ENCODE data around the gene CPXM1. TPM values are rescaled to one million over a fixed set of nuclear protein-coding genes. Genes with fewer than 3 reads are reported as not detected.
"Not testable (repeated sequence)": the region's sequence is repeated elsewhere in the genome, so short reads cannot be mapped to it uniquely, and the experiment has no call there.

CPXM1 gene
- total RNA-seq, 1 experiment from 2014 or later: 1.2 TPM

DNA sequence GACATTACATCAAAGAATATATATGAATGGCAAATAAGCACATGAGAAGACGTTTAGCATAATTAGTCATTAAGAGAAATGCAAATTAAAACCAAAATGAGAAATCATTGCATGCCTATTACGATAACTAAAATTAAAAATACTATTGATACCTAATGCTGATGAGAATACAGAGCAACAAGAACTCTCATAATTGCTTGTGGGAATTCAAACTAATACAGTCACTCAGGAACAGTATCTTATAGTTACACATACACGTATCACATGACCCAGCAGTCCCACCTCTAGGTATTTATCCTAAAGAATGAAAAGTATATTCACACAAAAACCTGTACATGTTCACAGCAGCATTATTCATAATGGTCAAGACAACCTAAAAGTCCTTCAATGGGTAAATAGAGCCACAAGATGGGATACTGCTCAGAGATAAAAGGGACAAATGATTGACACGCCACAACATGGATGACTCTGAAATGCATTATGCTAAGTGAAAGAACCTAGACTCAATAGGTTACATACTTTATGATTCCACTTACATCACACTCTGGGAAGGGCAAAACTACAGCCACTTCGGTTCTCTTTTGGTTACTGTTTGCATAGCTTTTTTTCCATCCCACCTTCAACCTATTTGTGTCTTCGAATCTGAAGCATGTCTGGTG lies 16.4 kb downstream of the CPXM1 start:
- H3K36me3 ChIP-seq: no peaks in the 10 kb centered on the region
- no peak overlapping the region for H3K4me3 ChIP-seq
- H3K27me3 ChIP-seq (replicated peaks): peaks cover 14% of the 10 kb centered on the region; the same call in 1 of the 2 replicates
- no peak overlapping the region for H3K27ac ChIP-seq
- H3K9me3 ChIP-seq (replicated peaks): no peaks in the 10 kb centered on the region
- DNase-seq (ENCODE audit: low read depth in 1 of 2, low spot score in 2 of 2): no peak
- no peaks in the 10 kb centered on the region; the same call in 1 of the 2 replicates for H3K4me1 ChIP-seq (replicated peaks)

DNA sequence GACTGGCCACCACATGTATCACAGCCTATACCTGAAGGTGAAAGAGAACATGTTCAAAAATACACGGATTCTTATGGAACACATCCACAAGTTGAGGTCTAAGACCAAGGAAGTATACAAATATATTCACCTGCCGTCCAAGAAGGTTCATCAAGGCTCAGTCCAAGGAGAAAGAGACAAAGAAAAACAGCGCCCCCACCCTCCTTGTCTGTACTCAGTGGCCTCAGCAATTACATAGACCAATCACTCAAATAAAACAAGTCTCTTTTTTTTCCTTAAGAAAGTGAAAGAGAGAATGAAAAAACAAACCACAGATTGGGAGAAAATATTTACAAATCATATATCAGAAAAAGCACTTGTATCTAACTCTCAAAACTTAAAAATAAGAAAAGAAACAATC lies 19.5 kb downstream of the CPXM1 start:
- peaks cover 13% of the 10 kb centered on the region; the same call in 1 of the 2 replicates for H3K27me3 ChIP-seq (replicated peaks)
- H3K4me3 ChIP-seq: no peak overlapping the region
- DNase-seq (ENCODE audit: low read depth in 1 of 2, low spot score in 2 of 2): no peak
- H3K36me3 ChIP-seq: no peaks in the 10 kb centered on the region
- no peaks in the 10 kb centered on the region for H3K9me3 ChIP-seq (replicated peaks)
- no peak overlapping the region for H3K27ac ChIP-seq
- no peaks in the 10 kb centered on the region; the same call in 1 of the 2 replicates for H3K4me1 ChIP-seq (replicated peaks)

DNA sequence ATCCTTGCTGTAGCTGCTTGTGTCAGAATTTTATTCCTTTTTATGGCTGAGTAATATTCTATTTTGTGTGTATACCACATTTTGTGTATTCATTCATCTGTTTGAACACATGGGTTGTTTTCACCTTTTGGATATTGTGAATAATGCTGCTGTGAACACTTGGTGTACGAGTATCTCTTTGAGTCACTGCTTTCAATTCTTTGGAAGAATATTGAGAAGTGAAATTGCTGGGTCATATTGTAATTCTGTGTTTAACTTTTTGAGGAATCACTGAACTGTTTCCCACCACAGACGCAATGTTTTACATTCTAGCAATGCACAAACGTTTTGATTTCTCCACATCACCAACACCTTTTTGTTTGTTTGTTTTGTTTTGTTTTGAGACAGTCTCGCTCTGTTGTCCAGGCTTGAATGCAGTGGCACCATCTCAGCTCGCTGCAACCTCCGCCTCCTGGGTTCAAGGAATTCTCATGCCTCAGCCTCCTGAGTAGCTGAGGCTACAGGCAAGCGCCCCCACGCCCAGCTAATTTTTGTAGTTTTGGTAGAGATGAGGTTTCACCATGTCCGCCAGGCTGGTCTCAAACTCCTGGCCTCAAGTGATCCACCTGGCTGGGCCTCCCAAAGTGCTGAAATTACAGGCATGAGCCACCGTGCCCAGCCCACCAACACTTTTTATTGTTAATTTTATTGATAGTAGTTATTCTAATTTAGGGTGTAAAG lies 21.7 kb downstream of the CPXM1 start:
- Histone ChIP-seq H3K4me1 (replicated peaks) (no peaks in the 10 kb centered on the region), H3K4me3 (no peak overlapping the region), H3K36me3 (no peaks in the 10 kb centered on the region), H3K9me3 (replicated peaks) (no peaks in the 10 kb centered on the region), H3K27me3 (replicated peaks) (0 out of 2 replicates have a peak, but pooled peaks cover 9% of the 10 kb centered on the region), H3K27ac (no peak overlapping the region)
- DNase-seq (ENCODE audit: low read depth in 1 of 2, low spot score in 2 of 2): no peak

DNA sequence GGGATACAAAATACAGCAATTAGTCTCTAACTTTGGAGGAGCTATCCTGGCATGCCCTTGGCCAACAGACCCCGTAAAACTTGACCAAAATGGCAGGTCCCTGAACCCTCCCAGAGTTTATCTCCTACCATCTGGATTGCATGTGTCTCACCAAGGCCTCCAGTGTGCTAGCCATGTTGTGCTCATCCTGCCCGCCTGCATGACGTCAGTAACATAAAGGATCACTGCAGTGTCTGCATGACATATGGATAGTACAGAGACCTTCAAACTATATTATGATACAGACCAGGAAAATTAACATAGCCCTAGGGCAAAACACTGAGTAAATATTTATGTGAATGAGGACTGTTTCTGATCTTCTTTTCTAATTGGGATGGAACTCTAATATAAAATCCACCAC lies 25.3 kb downstream of the CPXM1 start:
- Histone ChIP-seq H3K4me3 (no peak overlapping the region), H3K27ac (no peak overlapping the region), H3K4me1 (replicated peaks) (peaks cover 12% of the 10 kb centered on the region; the same call in 1 of the 2 replicates), H3K27me3 (replicated peaks) (no peaks in the 10 kb centered on the region), H3K9me3 (replicated peaks) (no peaks in the 10 kb centered on the region), H3K36me3 (no peaks in the 10 kb centered on the region)
- DNase-seq (ENCODE audit: low read depth in 1 of 2, low spot score in 2 of 2): no peak

- Histone ChIP-seq H3K4me1 (replicated peaks) (peaks cover 12% of the 10 kb centered on the region; the same call in 1 of the 2 replicates), H3K36me3 (no peaks in the 10 kb centered on the region), H3K9me3 (replicated peaks) (no peaks in the 10 kb centered on the region), H3K27ac (no peak overlapping the region), H3K4me3 (no peak overlapping the region), H3K27me3 (replicated peaks) (no peaks in the 10 kb centered on the region)
- DNase-seq (ENCODE audit: low read depth in 1 of 2, low spot score in 2 of 2): no peak
Measured at GRCh38 chr20:2773812-2774211, 26.6 kb downstream of the CPXM1 start.

DNA sequence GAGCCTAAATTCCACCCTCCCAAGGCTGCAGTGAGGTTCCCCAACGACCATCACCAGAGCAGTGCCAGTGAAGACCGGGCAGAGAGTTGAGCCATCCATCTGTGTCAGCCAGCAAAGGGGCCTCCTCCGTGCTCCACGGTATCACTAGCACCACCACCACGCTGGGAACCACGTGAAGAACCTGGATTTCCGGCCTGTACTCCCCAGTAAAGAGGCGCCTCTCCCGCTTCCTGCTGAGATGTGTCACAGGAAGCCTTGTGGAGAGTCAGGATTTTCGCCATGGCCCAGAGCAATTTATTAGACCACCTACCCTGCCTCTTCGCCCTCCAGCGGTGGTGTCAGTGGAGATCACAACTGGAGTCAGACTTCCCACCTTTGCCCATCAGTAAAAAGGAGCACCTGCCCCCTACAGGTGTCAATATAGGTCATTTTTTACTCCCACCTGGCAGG lies 28.8 kb downstream of the CPXM1 start:
- H3K9me3 ChIP-seq (replicated peaks): no peaks in the 10 kb centered on the region
- H3K36me3 ChIP-seq: no peaks in the 10 kb centered on the region
- H3K27me3 ChIP-seq (replicated peaks): 0 out of 2 replicates have a peak, but pooled peaks cover under 1% of the 10 kb centered on the region
- H3K4me3 ChIP-seq: no peak overlapping the region
- no peak for DNase-seq (ENCODE audit: low read depth in 1 of 2, low spot score in 2 of 2)
- peaks cover 12% of the 10 kb centered on the region; the same call in 1 of the 2 replicates for H3K4me1 ChIP-seq (replicated peaks)
- H3K27ac ChIP-seq: no peak overlapping the region

GRCh38 chr20:2770091-2770490 lies 30.3 kb downstream of the CPXM1 start:
- H3K27ac ChIP-seq; H3K27me3 ChIP-seq (replicated peaks); H3K9me3 ChIP-seq (replicated peaks); H3K4me3 ChIP-seq; H3K36me3 ChIP-seq; DNase-seq (ENCODE audit: low read depth in 1 of 2, low spot score in 2 of 2): not testable (repeated sequence)
- peaks cover 12% of the 10 kb centered on the region; the same call in 1 of the 2 replicates for H3K4me1 ChIP-seq (replicated peaks)

DNA sequence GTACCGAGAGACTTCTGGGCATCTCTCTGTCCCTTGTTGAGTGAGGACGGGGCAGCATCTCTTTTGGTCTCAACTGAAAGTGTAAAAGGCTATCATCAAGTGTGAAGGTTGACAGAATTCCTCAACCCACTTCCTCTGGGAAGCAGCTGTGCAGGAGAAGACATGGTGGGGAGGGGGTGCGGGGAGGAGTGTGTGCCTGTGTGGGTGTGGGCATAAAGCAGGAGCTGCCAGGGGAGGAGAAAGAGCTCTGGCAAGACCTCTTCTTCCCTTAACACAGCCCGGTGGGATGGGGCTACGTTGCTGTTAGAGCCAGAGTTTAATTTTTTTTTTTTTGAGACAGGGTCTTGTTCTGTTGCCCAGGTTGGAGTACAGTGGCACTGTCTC lies 31.8 kb downstream of the CPXM1 start:
- Histone ChIP-seq H3K27ac (no peak overlapping the region), H3K4me1 (replicated peaks) (peaks cover 12% of the 10 kb centered on the region; the same call in 1 of the 2 replicates), H3K27me3 (replicated peaks) (0 out of 2 replicates have a peak, but pooled peaks cover 7% of the 10 kb centered on the region), H3K9me3 (replicated peaks) (no peaks in the 10 kb centered on the region), H3K36me3 (no peaks in the 10 kb centered on the region), H3K4me3 (no peak overlapping the region)
- DNase-seq (ENCODE audit: low read depth in 1 of 2, low spot score in 2 of 2): no peak

DNA sequence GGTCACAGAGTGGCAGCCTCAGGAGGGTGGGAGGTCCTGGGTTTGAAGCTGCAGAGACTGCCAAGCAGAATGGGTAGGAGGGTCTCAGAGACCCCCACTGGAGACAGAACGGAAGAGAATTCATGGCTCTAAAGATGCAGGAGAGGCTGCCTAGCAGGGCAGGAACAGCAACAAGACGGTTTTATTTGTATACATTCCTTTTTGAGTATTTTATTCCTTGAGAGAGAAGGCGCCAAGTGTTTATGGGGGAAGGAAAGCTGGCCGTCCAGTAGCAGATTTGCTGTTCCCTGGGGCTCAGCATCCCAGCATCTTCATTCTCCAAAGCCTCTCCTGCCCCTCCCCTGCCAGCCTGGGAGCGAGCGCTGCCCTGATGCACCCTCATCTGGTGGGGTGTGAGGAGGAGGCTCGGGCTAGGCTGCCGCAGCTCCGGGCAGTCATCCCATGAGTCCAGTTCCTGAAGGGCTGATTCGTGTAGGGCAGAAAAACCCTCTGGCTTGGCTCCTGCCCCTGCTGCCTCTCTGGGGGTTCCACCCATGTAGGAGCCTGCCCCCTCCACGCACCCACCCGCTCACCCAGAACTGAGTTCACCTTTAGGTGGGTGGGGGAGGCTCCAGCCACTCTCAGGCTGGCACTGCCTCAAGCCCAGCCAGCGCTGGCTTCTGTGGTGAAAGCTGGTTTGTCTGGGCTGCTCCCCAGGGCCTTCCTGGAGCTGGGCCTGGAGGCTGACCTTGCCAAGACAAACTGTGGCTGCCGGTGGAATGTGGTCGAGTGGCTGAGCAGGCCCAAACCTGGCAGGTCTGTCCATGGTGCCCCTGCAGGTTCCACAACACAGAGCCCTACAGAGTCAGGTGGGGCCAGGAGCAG lies 32.4 kb downstream of the CPXM1 start:
- H3K27me3 ChIP-seq (replicated peaks): 0 out of 2 replicates have a peak, but pooled peaks cover 7% of the 10 kb centered on the region
- H3K4me3 ChIP-seq: no peak overlapping the region

GRCh38 chr20:2763186-2763585 lies 37.2 kb downstream of the CPXM1 start:
- H3K36me3 ChIP-seq: no peaks in the 10 kb centered on the region
- H3K9me3 ChIP-seq (replicated peaks): no peaks in the 10 kb centered on the region
- H3K4me3 ChIP-seq: no peak overlapping the region
- 0 out of 2 replicates have a peak, but pooled peaks cover 7% of the 10 kb centered on the region for H3K27me3 ChIP-seq (replicated peaks)
- no peak overlapping the region for H3K27ac ChIP-seq
- DNase-seq (ENCODE audit: low read depth in 1 of 2, low spot score in 2 of 2): no peak
- no peaks in the 10 kb centered on the region for H3K4me1 ChIP-seq (replicated peaks)

More for the DNA sequence above, 32.4 kb downstream of the CPXM1 start:
- Histone ChIP-seq H3K9me3 (replicated peaks) (no peaks in the 10 kb centered on the region), H3K27ac (no peak overlapping the region), H3K36me3 (no peaks in the 10 kb centered on the region), H3K4me1 (replicated peaks) (peaks cover 12% of the 10 kb centered on the region; the same call in 1 of the 2 replicates)
- DNase-seq (ENCODE audit: low read depth in 1 of 2, low spot score in 2 of 2): no peak

- 0 out of 2 replicates have a peak, but pooled peaks cover 7% of the 10 kb centered on the region for H3K27me3 ChIP-seq (replicated peaks)
- no peak overlapping the region for H3K27ac ChIP-seq
- no peaks in the 10 kb centered on the region for H3K36me3 ChIP-seq
- H3K4me3 ChIP-seq: no peak overlapping the region
- H3K9me3 ChIP-seq (replicated peaks): no peaks in the 10 kb centered on the region
- no peaks in the 10 kb centered on the region for H3K4me1 ChIP-seq (replicated peaks)
- DNase-seq (ENCODE audit: low read depth in 1 of 2, low spot score in 2 of 2): no peak
Measured at GRCh38 chr20:2762578-2763131, 37.8 kb downstream of the CPXM1 start.

DNA sequence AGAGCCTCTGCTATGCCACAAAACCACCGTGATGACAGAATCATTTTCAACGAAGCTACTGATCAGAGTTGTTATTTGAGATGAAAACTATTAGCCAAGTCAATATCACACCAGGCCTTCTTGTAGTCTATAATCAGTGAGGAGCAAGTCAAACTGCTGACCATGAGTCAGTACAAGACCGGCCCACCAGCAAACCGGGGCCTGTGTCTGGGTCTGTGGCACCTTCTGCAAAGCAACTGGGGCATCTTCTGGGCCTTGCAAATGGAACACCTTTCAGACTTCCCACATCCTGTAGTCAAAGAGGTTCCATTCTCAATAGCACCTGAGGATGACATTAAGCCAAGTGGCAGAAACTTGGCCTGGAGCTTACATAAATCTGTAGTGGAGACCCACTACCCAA lies 38.5 kb downstream of the CPXM1 start:
- DNase-seq (ENCODE audit: low read depth in 1 of 2, low spot score in 2 of 2): no peak
- H3K36me3 ChIP-seq: no peaks in the 10 kb centered on the region
- H3K4me1 ChIP-seq (replicated peaks): no peaks in the 10 kb centered on the region
- H3K27ac ChIP-seq: no peak overlapping the region
- no peaks in the 10 kb centered on the region for H3K9me3 ChIP-seq (replicated peaks)
- H3K27me3 ChIP-seq (replicated peaks): 0 out of 2 replicates have a peak, but pooled peaks cover 7% of the 10 kb centered on the region
- H3K4me3 ChIP-seq: no peak overlapping the region

GRCh38 chr20:2760952-2761305 lies 39.5 kb downstream of the CPXM1 start:
- H3K27me3 ChIP-seq (replicated peaks): 0 out of 2 replicates have a peak, but pooled peaks cover 4% of the 10 kb centered on the region
- no peaks in the 10 kb centered on the region for H3K4me1 ChIP-seq (replicated peaks)
- H3K36me3 ChIP-seq: no peaks in the 10 kb centered on the region
- no peak overlapping the region for H3K27ac ChIP-seq
- peaks cover 4% of the 10 kb centered on the region; the same call in 1 of the 2 replicates for H3K9me3 ChIP-seq (replicated peaks)
- H3K4me3 ChIP-seq: no peak overlapping the region
- no peak for DNase-seq (ENCODE audit: low read depth in 1 of 2, low spot score in 2 of 2)
